ENCODE data around the gene TNPO1.

DNA sequence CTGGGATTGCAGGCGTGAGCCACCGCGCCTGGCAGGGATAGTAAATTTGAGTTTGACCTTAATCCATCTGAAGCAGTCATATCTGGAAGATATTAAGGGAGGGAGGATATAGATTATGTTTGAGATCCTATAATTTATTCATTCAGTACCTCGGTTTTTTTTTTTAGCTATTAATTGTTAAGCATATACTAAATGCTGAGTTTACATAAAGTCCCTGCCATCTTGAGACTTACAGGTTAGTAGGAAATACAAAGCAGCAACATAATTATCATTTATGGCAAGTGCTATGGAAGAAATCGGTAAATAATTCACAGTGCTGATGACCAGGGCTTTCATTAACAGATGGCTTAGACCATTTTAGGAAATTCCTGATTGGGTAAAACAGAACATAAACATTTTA is 72.9 kb downstream of the TNPO1 start:
- TF ChIP-seq, protein P1, sequence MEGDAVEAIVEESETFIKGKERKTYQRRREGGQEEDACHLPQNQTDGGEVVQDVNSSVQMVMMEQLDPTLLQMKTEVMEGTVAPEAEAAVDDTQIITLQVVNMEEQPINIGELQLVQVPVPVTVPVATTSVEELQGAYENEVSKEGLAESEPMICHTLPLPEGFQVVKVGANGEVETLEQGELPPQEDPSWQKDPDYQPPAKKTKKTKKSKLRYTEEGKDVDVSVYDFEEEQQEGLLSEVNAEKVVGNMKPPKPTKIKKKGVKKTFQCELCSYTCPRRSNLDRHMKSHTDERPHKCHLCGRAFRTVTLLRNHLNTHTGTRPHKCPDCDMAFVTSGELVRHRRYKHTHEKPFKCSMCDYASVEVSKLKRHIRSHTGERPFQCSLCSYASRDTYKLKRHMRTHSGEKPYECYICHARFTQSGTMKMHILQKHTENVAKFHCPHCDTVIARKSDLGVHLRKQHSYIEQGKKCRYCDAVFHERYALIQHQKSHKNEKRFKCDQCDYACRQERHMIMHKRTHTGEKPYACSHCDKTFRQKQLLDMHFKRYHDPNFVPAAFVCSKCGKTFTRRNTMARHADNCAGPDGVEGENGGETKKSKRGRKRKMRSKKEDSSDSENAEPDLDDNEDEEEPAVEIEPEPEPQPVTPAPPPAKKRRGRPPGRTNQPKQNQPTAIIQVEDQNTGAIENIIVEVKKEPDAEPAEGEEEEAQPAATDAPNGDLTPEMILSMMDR (IDR thresholded peaks at IDR 0.05) = no peak
- no peak for TF ChIP-seq POLR2A (IDR thresholded peaks at IDR 0.05)

Data from adrenal gland (tissue), 5 donors.